NCI-H187 treated with DMSO at 0.1 percent for 48 hours (cell line): ENCODE data around the gene CUL2.
"Not testable (repeated sequence)": the region's sequence is repeated elsewhere in the genome, so short reads cannot be mapped to it uniquely, and the experiment has no call there.

ENCODE experiments used
- DNase-seq: peaks from one replicate; lab custom pipeline; 2025; lab: John Stamatoyannopoulos, UW

CUL2 gene

GRCh38 chr10:35079763-35080162 lies 10.4 kb downstream of the CUL2 start:
- no peak for DNase-seq

GRCh38 chr10:35079265-35079664 lies 10.9 kb downstream of the CUL2 start:
- DNase-seq, result no peak

GRCh38 chr10:35075228-35075627 lies 14.9 kb downstream of the CUL2 start:
- DNase-seq, result no peak

GRCh38 chr10:35074266-35074665 lies 15.9 kb downstream of the CUL2 start:
- no peak for DNase-seq

- DNase-seq, result no peak
Observed at GRCh38 chr10:35070521-35070920, 19.6 kb downstream of the CUL2 start.

GRCh38 chr10:35063837-35064454 lies 26.2 kb downstream of the CUL2 start:
- no peak for DNase-seq

- no peak for DNase-seq
Observed at GRCh38 chr10:35059481-35059880, 30.7 kb downstream of the CUL2 start.

GRCh38 chr10:35058686-35059085 lies 31.5 kb downstream of the CUL2 start:
- no peak for DNase-seq

- DNase-seq, result no peak
Observed at GRCh38 chr10:35058134-35058533, 32.0 kb downstream of the CUL2 start.

- no peak for DNase-seq
Observed at GRCh38 chr10:35056686-35057085, 33.5 kb downstream of the CUL2 start.

GRCh38 chr10:35056133-35056532 lies 34.0 kb downstream of the CUL2 start:
- DNase-seq, result no peak

GRCh38 chr10:35050568-35050967 lies 39.6 kb downstream of the CUL2 start:
- no peak for DNase-seq

GRCh38 chr10:35046074-35046473 lies 44.1 kb downstream of the CUL2 start:
- DNase-seq, result no peak

- not testable (repeated sequence) for DNase-seq
Observed at GRCh38 chr10:35045275-35045674, 44.9 kb downstream of the CUL2 start.

- DNase-seq, result no peak
Observed at GRCh38 chr10:35043796-35044344, 46.3 kb downstream of the CUL2 start.

- DNase-seq, result no peak
Observed at GRCh38 chr10:35042783-35043182, 47.4 kb downstream of the CUL2 start.

- no peak for DNase-seq
Observed at GRCh38 chr10:35041502-35041879, 48.6 kb downstream of the CUL2 start.

- DNase-seq, result no peak
Observed at GRCh38 chr10:35040760-35041501, 49.2 kb downstream of the CUL2 start.

- no peak for DNase-seq
Observed at GRCh38 chr10:35037104-35037503, 53.0 kb downstream of the CUL2 start.

GRCh38 chr10:35035606-35036005 lies 54.5 kb downstream of the CUL2 start:
- DNase-seq, result no peak

GRCh38 chr10:35027567-35027966 lies 62.6 kb downstream of the CUL2 start:
- no peak for DNase-seq

- no peak for DNase-seq
Observed at GRCh38 chr10:35025916-35026315, 64.2 kb downstream of the CUL2 start.

GRCh38 chr10:35020481-35020880 lies 69.7 kb downstream of the CUL2 start:
- no peak for DNase-seq
